Stimulated activated effector memory CD8-positive, alpha-beta T cell treated with anti-CD3 and anti-CD28 coated beads, Interleukin-12 subunit alpha, Interleukin-12 subunit beta, amount 100 ng/mL, for 72 hours (primary cell): ENCODE data around the gene CHST12.
"Not testable (repeated sequence)": the region's sequence is repeated elsewhere in the genome, so short reads cannot be mapped to it uniquely, and the experiment has no call there.

Experiments
- ATAC-seq: fragments of 150-1000 bp; cut with Tn5 transposase; 2 replicates; pipeline ENCODE4 v1.10.0; 2021
- DNase-seq, 2 donors: peaks; one replicate each; pipeline ENCODE4 v3.0.0; 2021 to 2022; ENCODE audit warnings: low spot score in 2 of 2
- H3K27ac Mint-ChIP-seq: one replicate; pipeline ENCODE4 v1.8.0; 2022; ENCODE audit warnings: mild to moderate bottlenecking, mixed read lengths
- H3K36me3 Mint-ChIP-seq: one replicate; pipeline ENCODE4 v1.8.0; 2022; ENCODE audit warnings: mild to moderate bottlenecking, mixed read lengths
- H3K4me1 Mint-ChIP-seq: one replicate; pipeline ENCODE4 v1.8.0; 2022; ENCODE audit warnings: mixed read lengths
- H3K4me3 Mint-ChIP-seq: one replicate; pipeline ENCODE4 v1.8.0; 2022; ENCODE audit warnings: mild to moderate bottlenecking, mixed read lengths
- H3K9me3 Mint-ChIP-seq: one replicate; pipeline ENCODE4 v1.8.0; 2022; ENCODE audit warnings: mixed read lengths

The CHST12 gene

GRCh38 chr7:2450198-2451107 lies 47.0 kb downstream of the CHST12 start:
- Mint-ChIP-seq H3K4me3 (no peak overlapping the region), H3K9me3 (no peaks in the 10 kb centered on the region), H3K27ac (no peak overlapping the region), H3K4me1 (peaks cover 12% of the 10 kb centered on the region), H3K36me3 (peaks cover 4% of the 10 kb centered on the region)
- DNase-seq (no peak), ATAC-seq (no peak)

DNA sequence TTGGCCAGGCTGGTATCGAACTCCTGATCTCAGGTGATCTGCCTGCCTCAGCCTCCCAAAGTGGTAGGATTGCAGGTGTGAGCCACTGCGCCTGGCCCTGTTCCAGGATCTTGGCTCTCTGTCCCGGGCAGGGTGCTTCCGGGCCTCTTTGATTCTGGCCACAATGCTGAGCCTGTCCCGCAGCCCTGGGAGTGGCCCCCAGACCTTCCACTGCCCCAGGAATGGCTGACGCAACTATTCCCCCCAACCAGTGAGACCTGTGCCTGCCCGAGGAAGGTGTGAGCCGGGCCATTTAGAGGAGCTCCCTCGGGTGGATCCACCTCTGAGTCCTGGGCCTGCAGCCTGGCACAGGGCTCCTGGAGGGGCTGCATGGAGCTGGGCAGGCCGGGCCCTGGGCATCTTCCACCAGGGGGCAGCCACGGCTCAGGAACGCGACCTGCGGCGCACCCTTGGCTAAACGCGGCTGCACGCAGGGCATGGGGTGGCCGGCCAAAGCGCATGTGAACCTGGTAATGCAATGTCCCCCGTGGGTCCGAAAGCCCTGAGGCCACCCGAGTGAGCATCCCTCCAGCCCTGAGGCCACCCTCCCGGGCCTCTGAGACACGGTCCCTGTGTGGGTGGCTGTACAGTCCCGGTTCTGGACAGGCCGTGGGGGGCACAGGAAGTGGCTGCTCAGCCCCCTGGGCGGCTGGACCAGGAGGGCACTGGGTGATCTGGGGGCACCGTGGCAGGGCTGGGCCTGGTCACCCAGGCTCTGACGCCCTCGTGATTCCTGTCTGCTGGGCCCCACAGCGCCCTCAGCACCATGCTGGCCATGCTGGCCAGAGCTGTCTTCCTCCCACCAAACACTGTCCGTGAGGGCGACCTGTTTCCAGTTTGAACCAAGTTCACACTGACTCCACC lies 48.0 kb downstream of the CHST12 start:
- ATAC-seq (peak; percentile 97), DNase-seq (peak; percentile 87 to 93)
- Mint-ChIP-seq H3K27ac (no peak overlapping the region), H3K4me3 (peak overlapping the region; percentile 69), H3K36me3 (no peaks in the 10 kb centered on the region), H3K9me3 (no peaks in the 10 kb centered on the region), H3K4me1 (peaks cover 13% of the 10 kb centered on the region)

DNA sequence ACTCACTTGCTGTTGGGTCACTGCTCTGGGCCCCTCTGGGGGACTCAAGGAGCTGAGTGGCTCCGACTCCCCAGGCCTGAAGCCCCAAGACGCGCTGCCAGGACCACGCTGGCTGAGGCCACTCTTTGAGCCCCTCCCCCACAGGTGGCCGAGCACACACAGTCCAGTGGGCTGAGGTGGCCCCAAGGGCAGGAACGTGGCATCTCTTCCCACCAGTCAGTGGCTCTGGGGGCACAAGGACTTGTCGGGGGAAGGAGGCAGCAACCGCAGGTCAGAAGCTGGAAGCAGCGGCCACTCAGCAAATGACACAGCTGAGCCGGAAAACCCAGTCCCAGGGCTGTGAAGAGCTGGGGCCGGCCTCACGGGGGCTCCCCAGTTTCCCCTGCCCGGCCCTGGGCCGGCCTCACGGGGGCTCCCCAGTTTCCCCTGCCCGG lies 48.7 kb downstream of the CHST12 start:
- DNase-seq (peak in 1 of 2 donors; percentile 69), ATAC-seq (peak; percentile 58)
- peaks cover 19% of the 10 kb centered on the region for H3K4me1 Mint-ChIP-seq
- H3K27ac Mint-ChIP-seq, result no peak overlapping the region
- H3K9me3 Mint-ChIP-seq, result no peaks in the 10 kb centered on the region
- H3K4me3 Mint-ChIP-seq, result peak overlapping the region; percentile 69
- no peaks in the 10 kb centered on the region for H3K36me3 Mint-ChIP-seq

- Mint-ChIP-seq H3K27ac (no peak overlapping the region), H3K9me3 (no peaks in the 10 kb centered on the region), H3K4me3 (peak overlapping the region; percentile 69), H3K4me1 (peaks cover 23% of the 10 kb centered on the region), H3K36me3 (no peaks in the 10 kb centered on the region)
- DNase-seq, result no peak
- no peak for ATAC-seq
These were observed 49.3 kb downstream of the CHST12 start for GRCh38 chr7:2452643-2453270.

DNA sequence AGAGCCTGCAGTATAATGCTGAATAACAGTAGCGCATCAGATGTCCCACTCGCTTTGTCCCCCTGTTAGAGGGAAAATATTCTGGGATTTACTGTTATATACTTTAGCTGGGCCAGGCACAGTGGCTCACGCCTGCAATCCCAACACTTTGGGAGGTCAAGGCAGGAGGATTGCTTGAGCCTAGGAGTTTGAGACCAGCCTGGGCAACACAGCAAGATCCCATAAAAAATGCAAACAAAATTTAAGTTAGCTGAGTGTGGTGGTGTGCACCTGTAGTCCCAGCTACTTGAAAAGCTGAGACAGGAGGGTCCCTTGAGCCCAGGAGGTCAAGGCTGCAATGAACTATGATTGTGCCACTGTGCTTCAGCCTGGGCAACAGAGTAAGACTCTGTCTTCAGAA lies 50.4 kb downstream of the CHST12 start:
- not testable (repeated sequence) for H3K36me3 Mint-ChIP-seq, ATAC-seq, H3K4me3 Mint-ChIP-seq, H3K9me3 Mint-ChIP-seq, DNase-seq, H3K27ac Mint-ChIP-seq
- H3K4me1 Mint-ChIP-seq, result peaks cover 33% of the 10 kb centered on the region

DNA sequence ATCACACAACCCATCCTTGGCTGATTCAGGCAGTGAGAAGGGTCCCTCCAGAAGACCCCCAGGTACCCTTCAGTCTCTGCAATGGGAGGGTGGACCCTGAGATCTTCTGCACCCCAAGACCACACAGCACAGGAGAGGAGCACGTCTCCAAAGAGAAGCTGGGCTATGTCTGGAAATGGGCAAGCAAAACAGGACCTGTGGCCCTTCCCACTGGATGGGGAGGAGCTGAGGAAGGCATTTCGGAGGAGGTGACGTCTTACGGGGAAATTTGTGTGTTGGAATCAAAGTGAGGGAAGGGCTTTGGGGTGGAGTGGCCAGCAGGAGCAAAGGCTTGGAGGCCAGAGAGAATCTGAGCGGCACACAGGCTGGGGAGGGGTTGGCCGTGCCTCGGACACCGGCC lies 56.3 kb downstream of the CHST12 start:
- ATAC-seq (no peak), DNase-seq (no peak)
- Mint-ChIP-seq H3K27ac (no peak overlapping the region), H3K9me3 (no peaks in the 10 kb centered on the region), H3K4me1 (peaks cover 28% of the 10 kb centered on the region), H3K36me3 (no peaks in the 10 kb centered on the region), H3K4me3 (no peak overlapping the region)

DNA sequence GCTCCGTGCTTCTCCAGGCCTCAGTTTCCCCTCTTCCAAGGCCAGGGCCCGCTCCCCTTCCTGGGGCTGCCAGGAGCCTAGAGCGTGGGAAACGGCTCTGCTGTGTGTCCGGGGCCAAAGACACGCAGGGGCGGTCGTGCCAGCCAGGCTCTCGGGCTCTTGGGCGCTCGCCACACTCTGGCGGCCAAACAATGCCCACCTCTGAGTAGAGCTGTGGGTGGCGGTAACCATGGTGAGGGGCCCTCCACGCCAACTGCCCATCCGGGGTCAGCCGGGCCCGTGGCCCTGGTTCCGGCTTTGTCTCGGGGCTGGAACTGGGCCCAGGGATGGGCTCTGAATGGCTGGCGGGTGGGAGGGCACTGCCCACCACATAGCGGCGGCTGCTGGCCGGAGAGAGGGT lies 56.8 kb downstream of the CHST12 start:
- ATAC-seq (no peak), DNase-seq (no peak)
- H3K9me3 Mint-ChIP-seq, result no peaks in the 10 kb centered on the region
- no peak overlapping the region for H3K4me3 Mint-ChIP-seq
- no peaks in the 10 kb centered on the region for H3K36me3 Mint-ChIP-seq
- H3K4me1 Mint-ChIP-seq, result peaks cover 28% of the 10 kb centered on the region
- no peak overlapping the region for H3K27ac Mint-ChIP-seq

- ATAC-seq, result peak; percentile 22
- Mint-ChIP-seq H3K27ac (no peak overlapping the region), H3K9me3 (no peaks in the 10 kb centered on the region), H3K36me3 (no peaks in the 10 kb centered on the region), H3K4me1 (peaks cover 28% of the 10 kb centered on the region), H3K4me3 (no peak overlapping the region)
- no peak for DNase-seq
These were observed 57.2 kb downstream of the CHST12 start for GRCh38 chr7:2460641-2461040.

DNA sequence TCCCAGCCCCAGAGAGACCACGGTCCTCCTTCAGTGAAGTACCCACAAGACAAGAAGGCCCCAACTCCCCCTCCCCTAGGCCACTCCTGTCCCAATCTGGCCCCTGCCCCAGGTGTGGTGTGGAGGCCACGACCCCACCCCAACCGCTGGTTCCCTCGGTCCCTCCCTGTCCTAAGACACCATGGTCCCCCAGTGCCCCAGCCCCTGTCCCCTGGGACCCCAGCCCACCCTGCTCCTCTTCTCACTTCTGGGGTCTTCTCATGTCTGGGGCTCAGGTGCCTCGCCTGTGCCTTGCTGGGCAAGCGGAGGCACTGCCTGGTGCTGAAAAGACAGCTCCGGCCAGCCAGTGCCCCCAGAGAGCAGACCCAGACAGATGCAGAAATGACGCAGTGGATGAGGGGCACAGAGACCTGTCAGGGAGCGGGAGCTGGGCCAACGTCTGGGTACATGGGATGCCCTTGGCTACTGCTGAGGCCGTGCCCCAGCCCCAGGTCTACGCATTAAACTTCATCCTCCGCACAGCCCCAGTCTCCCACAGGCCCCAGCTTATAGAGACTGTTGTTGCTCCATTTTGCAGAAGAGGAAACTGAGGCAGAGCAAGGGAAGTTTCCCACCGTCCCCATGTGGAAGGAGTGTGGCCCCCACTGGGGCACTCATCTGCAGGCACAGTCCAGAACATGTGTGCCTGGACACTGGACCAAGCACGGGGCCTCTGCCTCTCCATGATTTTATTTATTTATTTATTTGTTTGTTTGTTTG lies 58.0 kb downstream of the CHST12 start:
- no peak overlapping the region for H3K4me3 Mint-ChIP-seq
- DNase-seq (no peak), ATAC-seq (no peak)
- H3K4me1 Mint-ChIP-seq, result peaks cover 27% of the 10 kb centered on the region
- H3K36me3 Mint-ChIP-seq, result no peaks in the 10 kb centered on the region
- no peaks in the 10 kb centered on the region for H3K9me3 Mint-ChIP-seq
- no peak overlapping the region for H3K27ac Mint-ChIP-seq

DNA sequence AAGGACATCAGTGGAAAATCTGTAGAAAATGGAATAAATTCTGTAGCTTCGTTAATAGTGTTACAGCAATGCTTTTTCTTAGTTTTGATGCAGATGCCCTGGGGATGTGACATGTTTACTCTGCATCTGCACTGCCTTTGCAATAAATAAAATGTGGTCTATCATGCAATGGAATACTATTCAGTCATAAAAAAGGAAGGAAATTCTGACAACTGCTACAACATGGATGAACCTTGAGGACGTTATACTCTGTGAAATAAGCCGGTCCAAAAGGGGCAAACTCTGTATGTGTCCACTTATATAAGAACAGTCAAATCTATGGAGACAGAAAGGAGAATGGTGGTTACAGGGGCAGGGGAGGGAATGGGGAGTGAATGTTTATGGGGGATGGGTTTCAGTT lies 59.3 kb downstream of the CHST12 start:
- Mint-ChIP-seq H3K4me3 (no peak overlapping the region), H3K27ac (no peak overlapping the region), H3K36me3 (no peaks in the 10 kb centered on the region), H3K4me1 (peaks cover 18% of the 10 kb centered on the region), H3K9me3 (no peaks in the 10 kb centered on the region)
- ATAC-seq, result no peak
- no peak for DNase-seq

DNA sequence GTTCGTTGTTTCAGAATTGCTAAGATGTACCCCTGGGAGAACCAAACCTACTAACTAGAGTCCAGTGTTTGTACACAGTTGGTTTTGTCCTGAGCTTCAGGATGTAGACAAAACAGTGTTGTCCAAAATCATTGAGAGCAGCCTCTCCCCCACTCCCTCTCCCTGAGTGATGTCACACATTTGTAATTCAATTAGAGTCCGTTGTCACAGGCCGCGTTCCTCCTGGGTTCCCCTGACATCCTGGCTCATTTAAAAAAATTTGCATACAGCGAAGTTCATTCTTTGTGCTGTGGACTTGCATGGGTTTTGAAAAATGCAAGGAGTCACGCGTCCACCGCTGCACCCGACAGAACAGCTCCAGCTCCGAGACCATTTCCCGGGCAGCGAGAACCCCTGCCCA lies 62.5 kb downstream of the CHST12 start:
- Mint-ChIP-seq H3K36me3 (peaks cover 6% of the 10 kb centered on the region), H3K4me1 (peaks cover 8% of the 10 kb centered on the region), H3K27ac (no peak overlapping the region), H3K9me3 (no peaks in the 10 kb centered on the region), H3K4me3 (no peak overlapping the region)
- ATAC-seq (no peak), DNase-seq (no peak)

DNA sequence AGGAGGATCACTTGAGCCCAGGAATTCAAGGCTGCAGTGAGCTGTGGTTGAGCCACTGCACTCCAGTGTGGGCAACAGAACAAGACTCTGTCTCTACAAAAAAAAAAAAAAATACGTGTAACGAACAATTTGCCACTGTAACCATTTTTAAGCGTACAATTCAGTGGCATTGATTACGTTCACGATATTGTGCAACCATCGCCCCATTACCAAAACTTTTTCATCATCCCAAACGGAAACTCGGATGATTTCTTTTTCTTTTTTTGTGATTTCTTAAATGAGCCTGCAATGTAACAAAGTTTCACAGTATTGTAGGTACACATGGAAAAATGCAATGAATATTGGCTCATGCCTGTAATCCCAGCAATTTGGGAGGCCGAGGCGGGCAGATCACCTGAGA lies 63.3 kb downstream of the CHST12 start:
- no peak overlapping the region for H3K27ac Mint-ChIP-seq
- no peak overlapping the region for H3K4me3 Mint-ChIP-seq
- no peak for DNase-seq
- peaks cover 8% of the 10 kb centered on the region for H3K4me1 Mint-ChIP-seq
- H3K36me3 Mint-ChIP-seq, result peaks cover 6% of the 10 kb centered on the region
- no peaks in the 10 kb centered on the region for H3K9me3 Mint-ChIP-seq
- no peak for ATAC-seq

DNA sequence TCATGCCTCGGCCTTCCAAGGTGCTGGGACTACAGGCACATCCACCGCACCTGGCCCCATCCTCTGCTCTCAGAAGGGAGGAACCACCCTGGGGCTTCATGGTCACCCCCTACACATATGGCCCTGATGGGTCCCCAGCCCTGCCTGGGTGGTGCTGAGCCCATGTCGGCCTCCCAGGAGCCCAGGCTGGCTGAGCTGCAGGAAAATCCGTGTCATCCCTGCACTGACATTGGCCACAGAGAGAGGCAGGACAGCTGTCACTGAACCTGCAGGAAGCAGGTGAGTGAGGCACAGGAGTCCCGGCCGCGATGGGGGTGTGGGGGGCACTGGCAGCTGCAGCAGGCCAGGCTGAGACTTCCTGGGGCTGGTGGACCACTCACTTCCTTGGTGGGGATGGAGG lies 64.8 kb downstream of the CHST12 start:
- ATAC-seq (no peak), DNase-seq (no peak)
- Mint-ChIP-seq H3K9me3 (no peaks in the 10 kb centered on the region), H3K4me1 (peaks cover 8% of the 10 kb centered on the region), H3K4me3 (no peak overlapping the region), H3K27ac (no peak overlapping the region), H3K36me3 (peaks cover 6% of the 10 kb centered on the region)

DNA sequence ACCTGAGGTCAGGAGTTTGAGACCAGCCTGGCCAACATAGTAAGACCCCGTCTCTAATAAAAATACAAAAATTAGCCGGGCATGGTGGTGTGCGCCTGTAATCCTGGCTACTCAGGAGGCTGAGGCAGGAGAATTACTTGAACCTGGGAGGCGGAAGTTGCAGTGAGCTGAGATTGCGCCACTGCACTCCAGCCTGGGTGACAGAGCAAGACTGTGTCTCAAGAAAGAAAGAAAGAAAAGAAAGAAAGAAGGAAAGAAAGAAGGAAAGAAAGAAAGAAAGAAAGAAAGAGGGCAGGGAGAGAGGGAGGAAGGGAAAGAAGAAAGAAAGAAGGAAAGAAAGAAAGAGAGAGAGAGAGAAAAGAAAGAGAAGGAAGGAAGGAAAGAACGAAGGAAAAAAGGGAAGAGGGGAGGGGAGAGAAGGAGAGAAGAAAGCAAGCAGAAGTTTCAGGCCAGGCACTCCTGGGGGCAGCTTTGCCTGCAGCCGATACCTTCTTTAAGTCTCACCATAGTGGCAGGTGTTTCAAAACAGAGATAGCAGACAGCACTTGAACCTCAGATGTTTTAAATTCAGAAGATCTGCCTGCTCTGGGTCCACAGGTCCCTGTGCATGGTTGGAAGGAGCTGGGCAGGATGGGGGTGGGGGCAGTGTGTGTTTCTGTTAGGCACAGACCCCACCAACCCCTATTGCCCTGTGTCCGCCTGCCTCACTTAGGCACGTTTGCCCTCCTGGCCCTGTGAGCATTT lies 66.2 kb downstream of the CHST12 start:
- H3K27ac Mint-ChIP-seq, result peak overlapping the region; percentile 29
- not testable (repeated sequence) for ATAC-seq, H3K9me3 Mint-ChIP-seq, H3K36me3 Mint-ChIP-seq, H3K4me1 Mint-ChIP-seq, DNase-seq, H3K4me3 Mint-ChIP-seq
